Hippocampal formation (tissue), 2 donors: ENCODE results near the gene RDH11.
"Not testable (repeated sequence)": the region's sequence is repeated elsewhere in the genome, so short reads cannot be mapped to it uniquely, and the experiment has no call there.

Experiments
- DNase-seq, 2 donors: peaks; one replicate each; lab custom pipeline; 2025; lab: John Stamatoyannopoulos, UW

Gene RDH11, protein sequence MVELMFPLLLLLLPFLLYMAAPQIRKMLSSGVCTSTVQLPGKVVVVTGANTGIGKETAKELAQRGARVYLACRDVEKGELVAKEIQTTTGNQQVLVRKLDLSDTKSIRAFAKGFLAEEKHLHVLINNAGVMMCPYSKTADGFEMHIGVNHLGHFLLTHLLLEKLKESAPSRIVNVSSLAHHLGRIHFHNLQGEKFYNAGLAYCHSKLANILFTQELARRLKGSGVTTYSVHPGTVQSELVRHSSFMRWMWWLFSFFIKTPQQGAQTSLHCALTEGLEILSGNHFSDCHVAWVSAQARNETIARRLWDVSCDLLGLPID

DNA sequence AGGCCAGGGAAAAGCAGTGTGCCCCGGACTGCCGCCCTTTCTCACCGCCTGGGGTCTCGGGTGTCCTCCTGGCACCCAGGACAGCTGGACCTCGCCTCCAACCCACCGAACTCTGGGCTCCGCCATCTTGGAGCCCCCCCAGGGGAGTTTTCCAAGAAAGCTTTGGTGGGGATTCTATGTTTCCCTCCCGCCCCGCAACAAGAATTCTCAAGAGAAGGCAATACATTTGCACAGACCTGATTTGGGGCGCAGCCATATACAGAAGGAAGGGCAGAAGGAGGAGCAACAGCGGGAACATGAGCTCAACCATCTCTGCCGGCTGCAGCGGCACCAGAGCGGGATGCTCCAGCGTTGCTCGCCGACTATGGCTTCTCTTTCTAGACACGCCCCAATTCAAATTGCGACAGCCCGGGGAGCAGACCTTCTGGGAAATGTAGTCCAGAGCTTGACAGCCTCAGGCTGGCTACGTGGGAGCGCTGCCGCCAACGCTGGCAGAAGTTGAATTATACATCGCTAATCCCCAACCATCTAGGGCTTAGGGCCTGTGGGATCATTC lies at the start of gene RDH11:
TSS of gene RDH11 (minus strand) at position 371 of the 556 bp plus-strand sequence. CDS start at position 310, 61 bp downstream.
- peak; percentile 77 to 94 for DNase-seq

DNA sequence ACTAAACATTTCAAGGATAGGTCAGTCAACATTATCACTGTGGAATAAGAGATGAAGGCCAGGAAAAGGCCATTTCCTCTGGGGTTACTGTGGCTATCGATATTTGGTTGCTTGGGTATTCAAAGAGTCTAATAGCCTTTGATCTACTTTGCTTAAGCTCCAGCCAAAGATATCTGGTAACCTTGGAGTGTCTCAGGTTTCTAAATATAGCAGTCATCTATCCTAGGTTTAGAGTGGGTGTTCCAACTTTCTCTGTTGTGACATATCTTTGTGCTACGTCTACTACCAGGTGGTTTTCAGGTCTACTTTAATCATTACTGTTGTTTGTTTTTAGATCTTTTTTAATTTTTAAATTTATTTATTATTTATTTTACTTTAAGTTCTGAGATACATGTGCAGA lies 48.5 kb upstream of the RDH11 start:
- DNase-seq = no peak

DNA sequence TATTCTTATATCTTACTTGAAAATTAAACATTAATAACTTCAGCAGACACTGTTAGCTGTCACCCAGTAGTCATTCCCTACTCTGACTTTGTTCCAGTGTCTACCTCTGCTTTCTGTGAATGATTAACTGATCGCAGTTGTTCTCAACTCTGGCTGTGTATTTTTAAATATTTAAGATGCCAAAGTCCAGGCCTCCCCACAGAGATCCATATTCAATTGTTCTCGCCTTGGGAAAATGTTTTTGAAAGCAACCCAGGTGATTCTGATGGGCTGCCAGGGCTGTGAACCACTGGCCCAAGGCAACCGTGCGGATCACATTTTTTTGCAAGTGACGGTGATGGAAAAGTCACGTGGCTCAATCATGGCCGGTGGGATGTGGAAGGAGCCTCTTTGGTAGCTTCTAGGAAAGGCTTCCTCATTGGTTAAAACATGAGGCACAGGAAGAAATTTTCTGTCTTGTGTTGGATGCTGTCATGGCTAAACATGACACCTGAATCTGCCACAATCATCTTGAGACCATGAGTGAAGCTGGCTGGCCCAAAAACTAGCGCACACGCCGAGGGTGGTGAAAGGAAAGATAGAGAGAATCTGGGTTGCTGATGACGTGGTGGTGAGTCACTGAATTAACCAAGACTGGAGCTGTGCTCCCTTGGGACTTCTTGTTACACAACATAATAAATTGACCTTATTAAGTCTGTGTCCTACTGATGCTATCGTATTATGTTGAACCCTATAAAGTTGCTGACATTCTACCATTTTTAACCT lies 43.4 kb upstream of the RDH11 start:
- DNase-seq = no peak

DNA sequence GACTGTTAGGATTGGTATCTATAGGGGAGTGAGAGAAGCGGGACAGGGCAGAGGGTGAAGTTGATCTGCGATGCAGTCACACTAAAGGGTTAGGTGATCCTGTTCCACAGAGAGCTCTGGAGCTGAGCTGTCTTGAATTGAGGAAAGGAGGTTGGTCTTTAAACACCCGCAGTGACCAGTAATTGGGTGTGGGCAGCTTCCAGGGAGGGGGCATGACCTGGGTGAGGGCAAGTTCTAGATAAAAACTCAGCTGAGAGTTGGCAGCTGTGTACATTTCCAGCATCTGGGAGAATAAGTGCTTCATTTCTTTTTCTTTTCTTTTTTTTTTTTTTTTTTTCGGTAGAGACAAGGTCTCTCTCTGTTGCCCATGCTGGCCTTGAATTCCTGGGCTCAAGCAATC lies 41.2 kb upstream of the RDH11 start:
- no peak for DNase-seq

DNA sequence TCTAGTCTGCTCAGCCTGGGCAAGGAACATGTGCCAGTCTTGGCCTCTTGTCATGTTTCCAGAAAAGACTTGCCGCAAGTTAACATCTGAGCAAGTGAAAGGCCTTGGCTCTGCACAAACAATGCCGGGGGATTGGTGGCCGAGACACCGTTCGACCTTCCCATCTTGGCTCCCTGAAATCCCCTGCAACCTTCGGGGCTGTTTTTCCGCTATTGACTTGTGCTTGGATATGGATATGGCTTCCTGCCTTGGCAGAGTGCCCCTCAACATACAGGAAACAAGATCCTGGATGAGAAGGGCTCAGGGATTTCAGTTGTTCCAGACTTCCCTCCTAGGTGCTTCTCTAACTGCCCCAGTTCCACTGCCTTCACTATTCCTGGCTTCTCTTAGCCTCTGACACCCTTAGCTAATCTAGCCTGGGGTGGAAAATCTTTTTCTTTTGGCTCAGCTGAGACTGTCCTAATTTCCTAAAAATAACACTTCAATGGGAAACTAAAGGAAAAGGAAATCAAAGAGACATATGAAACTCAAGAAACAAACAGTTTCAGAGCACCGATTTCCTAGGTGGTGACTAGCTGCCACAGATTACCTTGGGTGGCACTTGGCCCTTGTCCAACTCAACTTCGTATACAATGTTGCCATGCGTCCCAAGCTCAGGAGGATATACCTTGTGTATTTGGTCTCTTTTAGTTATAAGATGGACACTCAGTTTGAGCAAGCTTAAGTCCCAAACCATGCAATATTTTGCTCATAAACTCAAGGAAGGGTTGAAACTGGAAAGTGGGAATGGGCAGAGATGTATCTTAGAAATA lies 40.0 kb upstream of the RDH11 start:
- no peak for DNase-seq

DNA sequence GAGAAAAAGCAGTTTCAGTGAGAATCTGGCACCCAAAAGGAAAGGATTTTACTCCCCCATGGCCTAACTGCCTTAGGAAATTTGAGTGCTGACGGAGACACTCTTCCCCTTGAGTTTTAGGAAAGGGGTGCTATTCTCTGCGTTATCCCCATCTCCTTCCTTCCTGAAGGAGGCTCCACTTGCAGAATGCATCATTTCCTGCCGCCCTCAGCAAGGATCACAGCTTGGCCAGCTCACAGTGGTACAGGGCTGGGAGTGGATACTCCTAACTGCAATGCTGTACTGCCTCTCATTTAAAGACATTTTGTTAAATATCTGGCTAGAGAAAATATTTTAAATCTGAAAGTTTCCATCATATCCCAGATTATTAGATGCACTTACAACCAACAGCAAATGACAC lies 39.1 kb upstream of the RDH11 start:
- no peak for DNase-seq

DNA sequence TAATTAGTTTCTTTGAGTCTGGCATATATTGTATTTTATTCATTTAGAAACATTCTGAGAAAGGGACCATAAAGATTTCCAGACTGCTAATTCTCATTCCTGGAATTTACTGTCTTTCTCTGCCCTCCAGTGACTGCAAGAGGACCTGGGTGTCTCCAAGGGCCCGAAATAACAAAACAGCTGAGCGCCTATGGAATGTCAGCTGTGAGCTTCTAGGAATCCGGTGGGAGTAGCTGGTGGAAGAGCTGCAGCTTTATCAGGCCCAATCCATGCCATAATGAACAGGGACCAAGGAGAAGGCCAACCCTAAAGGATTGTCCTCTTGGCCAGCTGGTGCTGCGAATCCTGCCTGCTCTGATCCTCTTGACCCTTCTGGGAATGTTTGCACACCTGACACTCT lies 38.1 kb upstream of the RDH11 start:
- DNase-seq = no peak

DNA sequence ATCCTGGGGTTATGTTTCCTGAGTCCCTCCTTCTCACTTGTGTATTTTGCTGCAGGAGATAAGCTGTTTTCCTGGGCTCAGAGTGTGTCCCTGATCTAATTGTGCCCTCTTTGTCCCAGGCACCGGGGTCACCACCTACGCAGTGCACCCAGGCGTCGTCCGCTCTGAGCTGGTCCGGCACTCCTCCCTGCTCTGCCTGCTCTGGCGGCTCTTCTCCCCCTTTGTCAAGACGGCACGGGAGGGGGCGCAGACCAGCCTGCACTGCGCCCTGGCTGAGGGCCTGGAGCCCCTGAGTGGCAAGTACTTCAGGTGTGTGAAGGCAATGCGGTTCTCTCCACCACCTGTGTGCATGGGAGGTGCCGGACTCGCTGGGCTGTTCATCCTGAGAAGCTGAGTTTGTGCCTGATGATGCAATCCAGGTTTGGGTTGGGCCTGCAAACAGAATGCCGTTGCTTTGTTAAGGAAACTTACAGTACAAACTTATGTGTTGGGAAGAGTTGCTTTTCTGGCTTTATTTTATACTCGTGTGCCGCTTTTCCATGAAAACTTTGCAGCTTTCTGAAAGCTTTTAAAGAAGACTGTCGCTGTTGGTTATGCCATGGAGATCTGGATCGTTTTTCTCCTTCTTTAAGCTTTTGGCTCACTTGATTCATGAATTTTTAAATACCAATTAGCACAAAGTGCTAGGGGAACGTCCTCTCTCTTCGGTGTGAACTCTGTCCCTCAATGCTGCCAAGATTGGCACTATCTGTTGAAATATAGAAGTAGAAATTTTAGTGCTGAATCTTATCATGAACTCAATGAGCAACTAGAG lies 33.7 kb upstream of the RDH11 start:
- no peak for DNase-seq

DNA sequence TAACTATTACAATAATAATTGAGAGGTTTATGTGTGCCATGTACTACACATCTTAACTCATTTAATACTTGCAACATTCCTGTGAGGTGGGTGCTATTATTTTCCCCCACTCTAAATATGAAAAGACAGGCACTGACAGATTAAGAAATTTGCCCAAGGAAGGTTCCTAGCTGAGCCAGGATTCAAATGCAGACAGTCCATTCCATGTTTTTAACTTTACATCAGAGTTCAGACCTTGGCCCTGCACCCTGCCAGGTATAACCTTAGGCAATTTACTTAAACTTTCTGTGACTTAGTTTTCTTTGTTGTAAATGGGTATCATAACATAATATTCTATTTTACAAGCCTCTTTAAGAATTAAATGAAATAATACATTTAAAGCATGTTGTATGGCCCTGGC lies 32.7 kb upstream of the RDH11 start:
- DNase-seq = no peak

DNA sequence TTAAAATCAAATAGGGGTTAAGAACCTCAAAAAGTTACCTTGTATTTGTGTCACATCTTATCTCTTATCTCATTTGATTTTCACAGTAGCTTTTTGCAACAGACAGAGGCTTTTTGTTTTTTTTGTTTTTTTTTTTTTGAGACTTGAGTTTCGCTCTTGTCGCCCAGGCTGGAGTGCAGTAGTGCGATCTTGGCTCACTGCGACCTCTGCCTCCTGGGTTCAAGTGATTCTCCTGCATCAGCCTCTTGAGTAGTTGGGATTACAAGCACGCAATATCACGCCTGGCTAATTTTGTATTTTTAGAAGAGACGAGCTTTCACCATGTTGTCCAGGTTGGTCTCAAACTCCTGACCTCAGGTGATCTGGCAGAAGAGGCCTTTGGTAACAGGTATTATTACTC lies 31.8 kb upstream of the RDH11 start:
- DNase-seq = no peak

DNA sequence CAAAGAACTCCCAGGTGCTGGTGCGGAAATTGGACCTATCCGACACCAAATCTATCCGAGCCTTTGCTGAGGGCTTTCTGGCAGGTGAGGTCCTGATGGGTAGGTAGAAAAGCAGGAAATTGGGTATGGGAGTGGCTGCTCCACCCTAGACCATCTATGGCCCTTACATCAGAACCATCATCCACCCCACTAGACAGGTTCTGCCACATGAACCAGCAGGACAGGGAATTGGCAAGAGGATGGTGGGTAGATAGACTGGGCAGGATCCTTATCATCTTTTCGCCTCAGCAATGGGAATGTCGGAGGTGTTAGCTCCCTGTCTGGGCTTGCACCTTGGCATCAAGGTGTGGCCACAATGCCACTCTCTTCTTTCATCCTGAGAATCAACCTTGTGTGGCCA lies 29.6 kb upstream of the RDH11 start:
- DNase-seq = no peak

DNA sequence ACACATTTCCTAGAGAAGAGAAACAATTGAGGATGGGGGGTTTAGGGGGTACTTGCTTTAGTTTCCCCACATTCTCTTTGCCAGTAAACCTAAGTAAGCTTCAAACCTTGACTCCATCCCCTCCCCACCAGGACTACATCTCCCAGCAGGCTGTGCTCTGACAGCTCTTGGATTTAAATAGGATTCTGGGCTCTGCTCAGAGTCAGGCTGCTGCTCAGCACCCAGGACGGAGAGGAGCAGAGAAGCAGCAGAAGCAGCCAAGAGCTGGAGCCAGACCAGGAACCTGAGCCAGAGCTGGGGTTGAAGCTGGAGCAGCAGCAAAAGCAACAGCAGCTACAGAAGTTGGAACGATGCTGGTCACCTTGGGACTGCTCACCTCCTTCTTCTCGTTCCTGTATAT lies 26.7 kb upstream of the RDH11 start:
- peak; percentile 41 to 44 for DNase-seq

DNA sequence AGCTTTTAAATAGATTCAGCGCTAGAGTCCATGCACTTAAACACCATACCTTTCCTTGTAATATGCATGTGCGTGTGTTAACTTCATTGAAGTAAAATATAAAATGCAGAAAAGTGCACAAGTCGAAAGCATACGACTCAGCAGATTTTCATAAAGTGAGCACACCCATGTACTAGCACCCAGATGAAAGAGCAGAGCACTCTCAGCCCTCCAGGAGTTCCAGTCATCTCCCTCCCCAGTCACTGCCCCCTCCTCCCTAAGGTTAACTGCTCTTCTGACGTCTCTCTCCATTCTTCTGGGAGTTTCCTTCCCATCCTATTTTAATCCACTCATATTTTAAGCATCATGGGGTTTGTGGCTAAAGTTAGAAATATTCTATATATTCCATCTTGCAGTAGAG lies 26.3 kb upstream of the RDH11 start:
- no peak for DNase-seq

DNA sequence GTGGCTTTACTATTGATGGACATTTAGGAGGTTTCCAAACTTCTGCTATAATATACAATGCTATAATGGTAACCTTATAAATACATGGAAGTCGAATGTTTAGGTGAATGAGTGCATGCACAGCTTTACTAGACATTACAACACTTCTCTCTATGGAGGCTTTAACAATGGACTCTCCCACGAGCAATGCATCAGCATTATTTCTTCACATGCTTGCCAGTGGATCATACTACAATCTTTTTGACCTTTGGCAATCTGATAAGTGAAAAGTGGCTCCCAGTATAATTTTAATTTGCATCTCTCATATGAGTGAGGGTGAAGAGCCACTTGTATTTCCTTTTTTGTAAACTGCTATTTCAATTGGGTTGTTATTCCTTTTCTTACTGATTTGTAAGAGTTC lies 24.3 kb upstream of the RDH11 start:
- no peak for DNase-seq

DNA sequence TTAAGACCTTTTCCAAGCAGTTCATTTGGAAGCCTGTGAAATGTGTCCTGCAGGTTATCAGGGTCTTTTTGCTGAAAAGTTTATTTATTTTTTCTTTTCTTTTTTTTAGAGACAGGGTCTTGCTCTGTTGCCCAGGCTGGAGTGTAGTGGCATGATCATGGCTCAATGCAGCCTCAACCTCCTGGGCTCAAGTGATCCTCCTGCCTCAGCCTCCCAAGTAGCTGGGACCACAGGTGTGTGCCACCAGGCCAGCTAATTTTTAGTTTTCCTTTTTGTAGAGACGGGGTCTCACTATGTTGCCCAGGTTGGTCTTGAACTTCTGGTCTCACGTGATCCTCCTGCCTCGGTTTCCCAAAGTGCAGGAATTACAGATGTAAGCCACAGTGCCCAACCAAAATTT lies 23.8 kb upstream of the RDH11 start:
- not testable (repeated sequence) for DNase-seq

DNA sequence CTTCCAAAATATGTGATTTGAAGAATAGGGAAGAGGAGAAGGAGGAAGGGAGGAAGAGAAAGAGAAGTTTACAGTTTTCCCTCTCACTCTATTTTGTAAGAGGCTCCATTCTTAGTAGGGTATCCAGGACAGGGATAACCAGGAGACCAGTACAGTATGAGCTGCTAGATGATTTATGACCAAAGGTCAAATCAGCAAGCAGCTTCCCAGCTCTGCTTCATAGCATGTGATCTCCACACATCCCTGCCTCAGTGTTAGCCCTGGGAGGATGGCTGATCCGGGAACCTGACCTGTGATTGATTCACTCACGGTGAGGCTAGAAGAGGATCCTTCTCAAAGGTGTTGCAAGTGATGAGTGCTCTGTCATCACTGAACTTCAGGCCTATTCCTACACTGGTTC lies 22.7 kb upstream of the RDH11 start:
- DNase-seq = no peak

DNA sequence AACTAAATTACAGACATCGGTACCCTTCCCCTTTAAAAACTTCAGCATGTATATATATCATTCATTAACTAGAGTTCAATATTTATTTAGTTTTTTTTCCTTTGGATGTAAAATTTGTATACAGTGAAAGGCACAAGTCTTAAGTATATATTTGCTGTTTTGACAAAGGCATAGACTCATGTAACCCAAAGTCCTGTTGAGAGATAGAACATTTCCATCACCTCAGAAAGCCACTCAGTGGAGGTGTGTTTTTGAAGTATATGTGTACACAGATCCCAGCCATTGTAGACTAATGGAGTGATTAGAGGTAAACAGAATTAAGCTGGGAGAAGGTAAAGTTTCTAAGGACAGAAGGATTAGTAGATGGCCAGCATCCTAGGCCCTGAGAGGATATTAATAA lies 21.5 kb upstream of the RDH11 start:
- no peak for DNase-seq

DNA sequence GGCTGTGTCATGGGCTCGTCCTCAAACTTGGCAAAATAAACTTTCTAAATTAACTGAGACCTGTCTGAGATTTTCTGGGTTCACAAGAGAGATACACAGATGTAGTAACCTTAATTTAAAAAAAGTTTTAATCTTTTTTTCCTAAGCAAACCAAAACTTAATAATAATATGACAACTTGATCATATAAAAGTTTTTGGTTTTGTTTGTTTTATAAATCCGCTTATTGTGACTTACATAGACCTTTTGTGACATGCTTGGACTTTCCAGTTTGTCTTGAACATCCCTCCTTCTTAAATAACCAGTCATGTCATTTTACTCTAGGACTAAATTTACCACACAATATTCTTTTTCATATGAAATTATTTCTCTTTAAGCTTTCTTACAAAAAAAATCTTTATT lies 14.6 kb upstream of the RDH11 start:
- DNase-seq = no peak

DNA sequence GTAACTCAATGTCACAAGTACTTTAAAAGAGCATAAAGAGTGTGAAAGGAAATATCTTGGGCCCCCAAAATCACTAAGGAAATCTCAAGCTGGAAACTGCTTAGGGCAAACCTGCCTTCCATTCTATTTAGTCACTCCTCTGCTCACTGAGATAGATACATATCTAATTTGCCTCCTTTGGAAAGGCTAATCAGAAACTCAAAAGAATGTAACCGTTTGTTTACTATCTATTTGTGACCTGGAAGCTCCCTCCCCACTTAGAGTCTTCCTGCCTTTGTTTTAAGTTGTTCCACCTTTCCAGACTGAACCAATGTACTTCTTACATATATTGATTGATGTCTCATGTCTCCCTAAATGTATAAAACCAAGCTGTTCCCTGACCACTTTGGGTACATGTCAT lies 14.2 kb upstream of the RDH11 start:
- not testable (repeated sequence) for DNase-seq

DNA sequence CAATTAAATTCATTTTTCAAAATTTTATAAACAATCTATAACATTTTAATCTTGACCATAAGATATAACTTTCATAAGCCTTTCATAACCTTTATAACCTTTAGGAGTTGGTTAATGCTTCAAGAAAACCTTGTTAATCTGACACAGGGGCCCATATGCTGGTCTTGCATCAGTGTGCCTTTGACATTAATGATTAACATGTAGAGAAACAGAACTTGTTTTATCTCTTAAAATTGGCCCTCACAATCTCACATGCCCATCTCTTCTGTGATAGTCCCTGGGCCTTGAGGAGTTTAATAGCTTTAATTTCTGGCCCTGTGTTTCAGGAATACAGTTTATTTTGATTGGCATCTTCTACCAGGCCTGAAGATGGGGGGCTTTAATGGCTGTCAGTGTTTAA lies 13.8 kb upstream of the RDH11 start:
- not testable (repeated sequence) for DNase-seq

DNA sequence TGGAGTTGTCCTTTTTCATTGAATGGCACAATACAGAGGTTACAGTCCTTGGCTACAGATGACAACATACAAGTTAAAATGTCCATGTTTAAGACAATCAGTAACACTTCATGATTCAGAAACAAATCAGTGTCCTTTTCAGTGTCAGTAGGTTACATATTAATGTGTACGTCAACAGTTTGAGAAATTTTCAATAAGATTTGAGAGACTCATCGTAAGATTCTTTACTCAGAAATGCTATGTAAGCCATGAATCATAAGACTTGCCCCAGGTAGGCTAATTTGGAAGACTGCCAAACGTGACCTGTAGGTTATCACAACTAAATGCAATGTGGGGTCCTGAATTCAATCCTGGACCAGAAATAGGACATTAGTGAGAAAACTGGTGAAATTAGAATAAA lies 9.6 kb upstream of the RDH11 start:
- DNase-seq = no peak
